22Rv1 (cell line): Measurements from ENCODE around the gene LYST.

Experiments
- CTCF ChIP-seq: fragments of 450-650 bp; IDR thresholded peaks from 2 replicates; pipeline ENCODE4 v1.5.1; 2017; ENCODE audit warnings: mild to moderate bottlenecking
- ZFX ChIP-seq: fragments of 450-650 bp; IDR thresholded peaks from 2 replicates; pipeline ENCODE4 v1.6.1; 2017; ENCODE audit warnings: antibody characterized with exemption, borderline replicate concordance

- TF ChIP-seq CTCF (no peak), ZFX (no peak)
These were observed 90.3 kb downstream of the LYST start for GRCh38 chr1:235776396-235776795.
